Activated T-cell treated with anti-CD3 and anti-CD28 coated beads for 24 hours (primary cell): ENCODE measurements around the gene UBE3D.
"Not testable (repeated sequence)": the region's sequence is repeated elsewhere in the genome, so short reads cannot be mapped to it uniquely, and the experiment has no call there.

Experiments
- DNase-seq: peaks from one replicate; pipeline ENCODE4 v3.0.0-alpha.2; 2020; ENCODE audit warnings: low read depth

Gene UBE3D

GRCh38 chr6:82978362-82978945 lies 87.2 kb downstream of the UBE3D start:
- DNase-seq: no peak

- no peak for DNase-seq
Measured at GRCh38 chr6:82976179-82976578, 89.5 kb downstream of the UBE3D start.

- no peak for DNase-seq
Measured at GRCh38 chr6:82971877-82972460, 93.7 kb downstream of the UBE3D start.

- DNase-seq: no peak
Measured at GRCh38 chr6:82970839-82971238, 94.8 kb downstream of the UBE3D start.

GRCh38 chr6:82968708-82969107 lies 96.9 kb downstream of the UBE3D start:
- no peak for DNase-seq

- no peak for DNase-seq
Measured at GRCh38 chr6:82963191-82963925, 102.3 kb downstream of the UBE3D start.

GRCh38 chr6:82959385-82959941 lies 106.2 kb downstream of the UBE3D start:
- DNase-seq: no peak

- no peak for DNase-seq
Measured at GRCh38 chr6:82958551-82958950, 107.1 kb downstream of the UBE3D start.

GRCh38 chr6:82957868-82958245 lies 107.8 kb downstream of the UBE3D start:
- no peak for DNase-seq

- no peak for DNase-seq
Measured at GRCh38 chr6:82957171-82957867, 108.3 kb downstream of the UBE3D start.

- no peak for DNase-seq
Measured at GRCh38 chr6:82955841-82956240, 109.8 kb downstream of the UBE3D start.

- DNase-seq: no peak
Measured at GRCh38 chr6:82954937-82955577, 110.6 kb downstream of the UBE3D start.

GRCh38 chr6:82954356-82954755 lies 111.3 kb downstream of the UBE3D start:
- no peak for DNase-seq

GRCh38 chr6:82953871-82954270 lies 111.8 kb downstream of the UBE3D start:
- no peak for DNase-seq

GRCh38 chr6:82951935-82952334 lies 113.7 kb downstream of the UBE3D start:
- DNase-seq: no peak

GRCh38 chr6:82951389-82951788 lies 114.3 kb downstream of the UBE3D start:
- DNase-seq: no peak

GRCh38 chr6:82930915-82931314 lies 134.7 kb downstream of the UBE3D start:
- not testable (repeated sequence) for DNase-seq

- DNase-seq: no peak
Measured at GRCh38 chr6:82924799-82925535, 140.7 kb downstream of the UBE3D start.

- no peak for DNase-seq
Measured at GRCh38 chr6:82921258-82921657, 144.4 kb downstream of the UBE3D start.

- no peak for DNase-seq
Measured at GRCh38 chr6:82917346-82918064, 148.1 kb downstream of the UBE3D start.

- DNase-seq: no peak
Measured at GRCh38 chr6:82915666-82916065, 150.0 kb downstream of the UBE3D start.
